ACHN (cell line): ENCODE measurements around the gene MT1M.

Experiments used
- DNase-seq: peaks from one replicate; pipeline ENCODE4 v3.0.0-alpha.2; 2015
- in situ Hi-C: cut with HindIII; loops from 2 replicates; pipeline ENCODE4 v1.10.0; 2017; ENCODE audit warnings: low sequenced_read_pairs, low pct_ligation_motif_present, low pct_unique_long_range_greater_than_20kb

Gene MT1M

DNA sequence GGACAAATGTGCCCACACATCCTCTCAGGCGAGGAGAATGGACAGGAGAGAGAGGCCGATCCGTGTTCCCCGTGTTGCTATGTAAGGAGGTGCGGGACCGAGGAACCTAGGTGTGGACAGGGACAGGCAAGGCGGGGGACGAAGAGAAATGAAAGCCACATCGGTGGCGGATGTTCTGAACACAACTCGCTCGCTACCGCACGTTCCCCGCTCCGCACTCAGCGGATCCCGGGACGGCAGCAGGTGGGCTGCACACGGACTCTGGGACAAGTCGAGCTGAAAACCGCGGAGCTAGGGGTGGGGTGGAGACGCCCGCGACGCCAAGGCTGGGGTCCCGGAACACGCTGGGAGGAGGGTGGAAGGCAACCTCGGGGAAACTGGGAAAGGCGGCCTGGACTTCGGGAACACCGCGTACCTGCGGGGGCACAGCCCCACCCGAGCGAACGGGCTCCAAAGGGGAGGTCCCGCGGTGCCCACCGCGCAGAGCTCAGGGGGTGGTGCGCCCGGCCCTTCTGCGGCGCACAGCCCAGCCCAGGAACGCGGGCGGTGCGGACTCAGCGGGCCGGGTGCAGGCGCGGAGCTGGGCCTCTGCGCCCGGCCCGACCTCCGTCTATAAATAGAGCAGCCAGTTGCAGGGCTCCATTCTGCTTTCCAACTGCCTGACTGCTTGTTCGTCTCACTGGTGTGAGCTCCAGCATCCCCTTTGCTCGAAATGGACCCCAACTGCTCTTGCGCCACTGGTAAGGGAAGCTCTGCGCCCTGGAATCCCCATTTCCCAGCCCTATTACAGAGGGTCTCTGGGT lies 7.1 kb upstream of the MT1M start, which contains the start of gene MT1E:
Gene MT1E (plus strand): TSS at position 642 of the 803 bp plus-strand sequence. CDS start 71 bp downstream, at position 713.
- in situ Hi-C loops = no loop called here
- peak; percentile 94 for DNase-seq

DNA sequence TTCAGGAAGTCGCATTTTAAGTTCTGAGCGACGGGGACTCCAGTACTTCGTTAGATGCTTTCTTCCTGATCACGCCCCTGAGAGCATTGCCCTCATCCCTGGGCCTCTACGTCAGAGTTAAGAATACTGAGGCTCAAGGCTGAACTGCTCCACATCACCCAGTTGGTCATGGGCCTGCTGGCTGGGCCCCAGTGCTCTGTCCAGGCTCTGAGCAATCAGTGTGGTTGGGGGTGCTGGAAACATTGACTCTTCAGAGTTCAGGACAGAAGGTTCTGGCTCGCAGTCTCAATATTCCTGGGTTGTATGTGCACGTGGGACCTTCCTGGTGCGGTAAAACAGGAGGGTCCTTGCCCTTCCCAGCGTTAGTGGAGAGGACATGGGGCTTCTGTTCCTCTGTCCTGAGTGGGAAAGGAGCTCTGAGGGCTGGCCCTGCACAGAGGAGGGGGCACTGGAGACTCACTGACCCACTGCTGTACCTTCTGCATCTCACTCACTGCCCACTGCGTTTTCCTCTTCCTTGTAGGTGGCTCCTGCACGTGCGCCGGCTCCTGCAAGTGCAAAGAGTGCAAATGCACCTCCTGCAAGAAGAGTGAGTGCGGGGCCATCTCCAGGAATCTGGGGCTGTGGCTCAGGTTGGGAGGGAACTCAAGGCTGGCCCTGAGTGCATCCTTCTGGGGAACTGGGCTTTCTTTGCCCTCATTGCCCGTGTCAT lies 6.4 kb upstream of the MT1M start:
- in situ Hi-C loops = no loop called here
- peak; percentile 55 for DNase-seq

DNA sequence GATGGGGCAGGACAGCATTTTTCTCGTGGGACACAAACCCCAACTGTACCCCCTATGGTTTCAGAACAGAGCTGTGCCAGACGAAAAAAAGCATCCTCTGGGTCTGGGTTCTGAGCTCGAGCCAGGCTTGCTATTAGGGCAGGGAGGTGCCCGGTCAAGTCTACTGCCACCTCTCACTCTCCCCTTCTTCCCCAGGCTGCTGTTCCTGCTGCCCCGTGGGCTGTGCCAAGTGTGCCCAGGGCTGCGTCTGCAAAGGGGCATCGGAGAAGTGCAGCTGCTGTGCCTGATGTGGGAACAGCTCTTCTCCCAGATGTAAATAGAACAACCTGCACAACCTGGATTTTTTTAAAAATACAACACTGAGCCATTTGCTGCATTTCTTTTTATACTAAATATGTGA lies 5.8 kb upstream of the MT1M start:
- no peak for DNase-seq
- in situ Hi-C loops = no loop called here

DNA sequence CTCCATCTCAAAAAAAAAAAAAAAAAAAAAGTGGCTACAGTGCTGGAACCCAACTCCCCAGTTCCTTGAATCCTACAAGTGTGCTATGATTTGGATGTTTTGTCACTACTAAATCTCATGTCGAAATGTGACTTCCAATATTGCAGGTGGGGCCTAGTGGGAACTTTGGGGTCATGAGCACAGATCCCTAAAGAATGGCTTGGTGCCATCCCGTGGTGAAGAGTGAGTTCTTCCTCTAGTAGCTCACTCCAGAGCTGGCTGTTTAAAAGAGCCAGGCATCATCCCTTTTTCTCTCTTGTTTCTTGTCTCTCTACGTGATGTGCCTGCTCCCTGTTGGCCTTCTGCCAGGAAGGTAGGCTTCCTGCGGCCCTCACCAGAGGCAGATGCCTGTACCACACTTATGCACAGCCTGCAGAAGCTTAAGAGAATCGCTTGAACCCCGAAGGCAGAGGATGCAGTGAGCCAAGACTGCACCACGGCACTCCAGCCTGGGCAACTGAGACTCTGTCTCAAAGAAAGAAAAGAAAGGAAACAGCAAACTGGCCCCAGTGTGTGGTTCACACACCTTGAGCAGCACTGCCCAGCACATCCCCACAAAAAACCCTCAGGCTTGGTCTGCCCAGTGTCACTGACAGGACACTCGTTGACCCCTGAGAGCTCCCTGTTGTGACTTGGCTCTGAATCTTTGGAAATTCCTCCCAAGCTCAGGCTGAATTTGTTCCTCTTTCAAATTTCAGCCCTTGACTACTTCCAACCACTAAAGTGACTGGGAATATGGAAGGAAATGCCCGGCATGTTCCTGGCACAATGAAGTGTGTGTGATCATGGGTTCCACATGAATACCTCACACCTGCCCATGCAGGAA lies 3.7 kb upstream of the MT1M start:
- in situ Hi-C loops = no loop called here
- no peak for DNase-seq

DNA sequence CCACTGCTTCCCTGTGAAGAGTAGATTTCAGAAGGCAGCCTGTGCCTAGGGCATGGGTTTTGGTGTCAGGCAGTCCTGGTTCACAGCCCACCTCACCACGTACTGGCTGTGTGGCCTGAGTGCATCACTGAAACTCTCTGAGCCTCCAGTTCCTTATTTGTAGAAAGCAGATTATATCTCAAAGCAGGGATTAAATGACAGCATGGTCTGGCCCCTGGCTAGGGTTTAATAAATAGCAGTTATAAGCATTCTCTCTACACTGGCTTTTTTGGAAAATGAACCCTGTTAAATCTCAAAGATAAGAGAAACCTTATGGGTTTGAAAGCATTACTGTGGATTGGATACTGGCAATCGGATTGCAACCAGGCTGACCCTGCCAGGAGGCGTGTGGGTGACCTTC lies 2.9 kb upstream of the MT1M start:
- in situ Hi-C loops = no loop called here
- no peak for DNase-seq

DNA sequence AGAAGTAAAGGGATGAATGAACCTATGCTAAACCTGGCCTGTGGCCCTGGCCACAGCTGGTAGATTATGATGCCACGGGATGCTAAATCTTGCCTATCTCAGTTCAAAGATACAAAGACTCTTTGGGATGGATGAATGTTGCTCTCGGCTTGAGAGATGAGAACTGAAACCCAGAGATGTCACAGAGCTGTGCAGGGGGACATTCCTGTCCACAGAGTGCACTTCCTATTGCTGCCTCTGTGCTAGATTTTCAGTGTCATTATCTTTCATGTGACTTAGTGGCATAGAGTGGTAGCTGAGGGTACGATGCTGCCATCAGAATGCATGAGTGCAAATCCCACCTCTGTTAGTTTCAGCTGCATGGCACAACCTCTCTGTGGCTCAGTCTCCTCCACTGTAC lies 2.3 kb upstream of the MT1M start:
- no peak for DNase-seq
- in situ Hi-C loops = no loop called here

DNA sequence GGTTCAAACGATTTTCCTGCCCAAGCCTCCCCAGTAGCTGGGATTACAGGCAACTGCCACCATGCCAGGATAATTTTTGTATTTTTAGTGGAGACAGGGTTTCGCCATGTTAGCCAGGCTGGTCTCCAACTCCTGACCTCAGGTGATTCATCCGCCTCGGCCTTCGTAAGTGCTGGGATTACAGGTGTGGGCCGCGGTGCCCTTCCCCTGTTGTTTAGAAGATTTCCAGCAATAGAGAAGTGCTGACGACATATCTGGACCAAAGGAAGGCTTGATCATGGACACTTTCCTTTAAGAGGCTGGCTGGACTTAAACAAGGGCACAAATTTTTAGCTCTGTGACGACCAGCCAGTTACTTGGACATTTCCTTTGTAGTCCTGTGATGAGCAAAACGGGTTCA lies 1.3 kb upstream of the MT1M start:
- in situ Hi-C loops = no loop called here
- DNase-seq = no peak

DNA sequence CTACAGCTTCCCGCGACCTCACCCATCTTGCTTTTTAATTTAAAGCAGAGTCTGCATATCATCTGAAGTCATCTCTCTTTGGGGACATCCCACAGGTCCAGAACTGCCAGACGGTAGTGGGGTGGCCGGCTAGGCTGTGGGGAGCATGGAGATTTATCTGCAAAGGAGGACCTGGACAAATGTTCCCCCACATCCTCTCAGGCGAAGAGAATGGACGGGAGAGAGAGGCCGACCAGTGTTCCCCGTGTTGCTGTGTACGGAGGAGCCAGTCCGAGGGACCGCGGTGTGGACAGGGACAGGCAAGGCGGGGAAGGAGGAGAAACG lies 665 bp upstream of the MT1M start:
- in situ Hi-C loops = no loop called here
- no peak for DNase-seq

DNA sequence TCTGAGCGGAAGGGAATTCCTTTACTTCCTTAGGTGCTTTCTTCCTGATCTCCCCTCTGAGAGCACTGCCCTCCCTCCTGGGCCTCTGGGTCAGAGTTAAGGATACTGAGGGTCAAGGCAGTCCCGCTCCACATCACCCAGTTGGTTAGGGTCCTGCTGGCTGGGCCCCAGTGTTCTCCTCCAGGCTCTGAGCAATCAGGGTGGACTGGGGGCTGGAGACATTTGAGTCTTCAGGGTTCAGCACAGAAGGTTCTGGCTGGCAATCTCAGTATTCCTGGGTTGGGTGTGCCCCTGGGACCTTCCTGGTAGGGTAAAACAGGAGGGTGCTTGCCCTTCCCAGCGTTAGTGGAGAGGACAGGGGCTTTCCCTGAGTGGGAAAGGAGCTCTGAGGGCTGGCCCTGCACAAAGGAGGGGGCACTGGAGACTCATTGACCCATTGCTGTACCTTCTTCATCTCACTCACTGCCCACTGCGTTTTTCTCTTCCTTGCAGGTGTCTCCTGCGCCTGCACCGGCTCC lies 448 bp downstream of the MT1M start:
- in situ Hi-C loops = no loop called here
- DNase-seq = no peak

DNA sequence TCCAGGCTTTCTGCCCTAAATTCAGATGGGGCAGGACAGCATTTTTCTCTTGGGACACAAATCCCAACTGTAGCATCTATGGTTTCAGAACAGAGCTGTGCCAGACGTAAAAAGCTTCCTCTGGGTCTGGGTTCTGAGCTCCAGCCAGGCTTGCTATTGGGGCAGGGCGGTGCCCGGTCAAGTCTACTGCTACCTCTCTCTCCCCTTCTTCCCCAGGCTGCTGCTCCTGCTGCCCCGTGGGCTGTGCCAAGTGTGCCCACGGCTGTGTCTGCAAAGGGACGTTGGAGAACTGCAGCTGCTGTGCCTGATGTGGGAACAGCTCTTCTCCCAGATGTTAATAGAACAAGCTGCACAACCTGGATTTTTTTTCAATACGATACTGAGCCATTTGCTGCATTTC lies 1.1 kb downstream of the MT1M start:
- in situ Hi-C loops = no loop called here
- DNase-seq = no peak

DNA sequence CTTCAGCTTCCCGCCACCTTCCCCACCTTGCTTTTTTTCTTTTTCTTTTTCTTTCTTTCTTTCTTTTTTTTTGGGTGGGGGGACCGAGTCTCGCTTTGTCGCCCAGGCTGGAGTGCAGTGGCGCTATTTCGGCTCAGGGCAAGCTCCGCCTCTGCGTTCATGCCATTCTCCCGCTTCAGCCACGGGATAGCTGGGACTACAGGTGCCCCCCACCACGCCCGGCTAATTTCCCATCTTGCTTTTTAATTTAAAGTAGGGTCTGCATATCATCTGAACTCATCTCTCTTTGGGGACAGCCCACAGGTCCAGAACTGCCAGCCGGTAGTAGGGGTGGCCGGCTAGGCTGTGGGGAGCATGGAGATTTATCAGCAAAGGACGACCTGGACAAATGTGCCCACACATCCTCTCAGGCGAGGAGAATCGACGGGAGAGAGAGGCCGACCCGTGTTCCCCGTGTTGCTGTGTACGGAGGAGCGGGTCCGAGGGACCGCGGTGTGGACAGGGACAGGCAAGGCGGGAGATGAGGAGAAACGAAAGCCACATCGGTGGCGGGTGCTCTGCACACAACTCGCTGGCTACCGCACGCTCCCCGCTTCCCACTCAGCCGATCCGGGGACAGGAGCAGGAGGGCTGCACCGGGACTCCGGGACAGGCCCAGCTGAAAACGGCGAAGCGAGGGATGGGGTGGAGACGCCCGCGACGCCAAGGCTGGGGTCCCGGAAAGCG lies 2.4 kb downstream of the MT1M start:
- in situ Hi-C loops = no loop called here
- no peak for DNase-seq

DNA sequence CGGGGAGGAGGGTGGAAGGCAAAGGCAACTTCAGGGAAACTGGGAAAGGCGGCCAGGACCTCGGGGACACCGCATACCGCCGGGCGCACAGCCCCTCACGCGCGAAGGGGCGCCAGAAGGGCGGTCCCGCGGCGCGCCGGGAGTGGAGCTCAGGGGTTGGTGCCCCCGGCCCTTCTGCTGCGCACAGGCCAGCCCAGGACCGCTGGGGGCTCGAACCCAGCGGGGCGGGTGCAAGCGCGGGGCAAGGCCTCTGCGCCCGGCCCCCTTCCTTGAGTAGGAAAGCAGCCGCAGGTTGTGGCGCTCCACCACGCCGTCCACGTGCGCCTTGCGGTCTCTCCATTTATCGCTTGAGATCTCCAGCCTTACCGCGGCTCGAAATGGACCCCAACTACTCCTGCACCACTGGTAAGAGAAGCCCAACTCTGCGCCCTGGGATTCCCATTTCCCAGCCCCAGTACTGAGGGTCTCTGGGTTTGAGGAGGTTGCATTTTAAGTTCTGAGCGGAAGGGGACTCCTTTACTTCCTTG lies 3.0 kb downstream of the MT1M start:
- in situ Hi-C loops = no loop called here
- no peak for DNase-seq

DNA sequence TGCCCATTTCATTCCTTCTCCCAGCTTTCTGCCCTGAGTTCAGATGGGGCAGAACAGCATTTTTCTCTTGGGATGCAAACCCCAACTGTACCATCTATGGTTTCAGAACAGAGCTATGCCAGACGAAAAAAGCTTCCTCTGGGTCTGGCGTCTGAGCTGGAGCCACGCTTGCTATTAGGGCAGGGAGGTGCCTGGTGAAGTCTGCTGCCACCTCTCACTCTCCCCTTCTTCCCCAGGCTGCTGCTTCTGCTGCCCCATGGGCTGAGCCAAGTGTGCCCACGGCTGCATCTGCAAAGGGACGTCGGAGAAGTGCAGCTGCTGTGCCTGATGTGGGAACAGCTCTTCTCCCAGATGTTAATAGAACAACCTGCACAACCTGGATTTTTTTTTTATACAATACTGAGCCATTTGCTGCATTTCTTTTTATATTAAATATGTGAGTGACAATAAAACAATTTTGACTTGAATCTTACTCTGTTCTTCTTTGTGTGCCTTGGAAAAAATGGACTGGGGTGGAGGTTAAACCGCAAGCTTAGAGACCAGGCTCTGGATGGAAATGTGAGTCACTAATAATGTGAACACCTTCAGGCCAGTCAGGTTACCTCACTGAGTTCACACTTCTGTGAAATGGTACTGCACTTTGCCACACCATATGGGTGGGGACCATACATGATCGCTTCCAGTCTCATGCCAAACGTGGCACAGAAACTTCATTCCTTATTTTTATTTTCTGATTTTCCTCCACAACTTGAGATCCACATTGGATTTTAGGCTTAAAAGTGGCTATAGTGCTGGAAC lies 4.4 kb downstream of the MT1M start:
- in situ Hi-C loops = no loop called here
- no peak for DNase-seq

DNA sequence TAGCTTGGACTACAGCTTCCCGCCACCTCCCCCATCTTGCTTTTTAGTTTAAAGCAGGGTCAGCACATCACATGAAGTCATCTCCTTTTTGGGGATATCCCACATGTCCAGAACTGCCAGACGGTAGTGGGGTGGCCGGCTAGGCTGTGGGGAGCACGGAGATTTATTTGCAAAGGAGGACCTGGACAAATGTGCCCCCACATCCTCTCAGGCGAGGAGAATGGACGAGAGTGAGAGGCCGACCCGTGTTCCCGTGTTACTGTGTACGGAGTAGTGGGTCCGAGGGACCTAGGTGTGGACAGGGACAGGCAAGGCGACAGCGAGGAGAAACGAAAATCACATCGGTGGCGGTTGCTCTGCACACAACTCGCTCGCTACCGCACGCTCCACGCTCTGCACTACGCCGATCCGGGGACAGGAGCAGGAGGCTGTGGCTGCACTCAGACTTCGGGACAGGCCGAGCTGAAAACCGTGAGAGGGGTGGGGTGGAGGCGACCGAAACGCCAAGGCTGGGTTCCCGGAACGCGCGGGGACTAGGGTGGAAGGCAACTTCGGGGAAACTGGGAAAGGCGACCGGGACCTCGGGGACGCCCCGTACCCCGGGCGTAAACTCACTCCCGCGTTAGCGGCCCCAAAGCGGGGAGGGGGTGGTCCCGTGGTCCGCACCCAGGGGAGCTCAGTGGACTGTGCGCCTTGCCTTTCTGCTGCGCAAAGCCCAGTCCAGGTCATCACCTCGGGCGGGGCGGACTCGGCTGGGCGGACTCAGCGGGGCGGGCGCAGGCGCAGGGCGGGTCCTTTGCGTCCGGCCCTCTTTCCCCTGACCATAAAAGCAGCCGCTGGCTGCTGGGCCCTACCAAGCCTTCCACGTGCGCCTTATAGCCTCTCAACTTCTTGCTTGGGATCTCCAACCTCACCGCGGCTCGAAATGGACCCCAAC lies 5.6 kb downstream of the MT1M start, which contains the start of gene MT1A:
Gene MT1A (plus strand): TSS at position 853 of the 937 bp plus-strand sequence. CDS start 73 bp downstream, at position 926.
- in situ Hi-C loops = no loop called here
- DNase-seq = peak; percentile 43

DNA sequence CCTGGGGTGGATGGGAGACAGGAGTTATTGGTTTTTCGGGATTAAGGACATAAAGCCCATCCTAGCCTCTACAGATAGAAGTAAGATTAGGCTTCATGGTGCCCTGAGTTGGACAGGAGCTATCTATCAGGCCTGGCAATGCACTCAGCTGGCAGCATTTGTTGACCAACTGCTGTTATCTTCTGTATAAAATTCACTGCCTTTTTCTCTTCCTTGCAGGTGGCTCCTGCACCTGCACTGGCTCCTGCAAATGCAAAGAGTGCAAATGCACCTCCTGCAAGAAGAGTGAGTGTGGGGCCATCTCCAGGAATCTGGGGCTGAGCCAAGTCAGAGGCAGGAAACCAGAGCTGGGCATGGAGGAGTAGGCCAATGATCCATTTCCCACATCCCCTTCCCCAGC lies 6.6 kb downstream of the MT1M start:
- in situ Hi-C loops = no loop called here
- no peak for DNase-seq

DNA sequence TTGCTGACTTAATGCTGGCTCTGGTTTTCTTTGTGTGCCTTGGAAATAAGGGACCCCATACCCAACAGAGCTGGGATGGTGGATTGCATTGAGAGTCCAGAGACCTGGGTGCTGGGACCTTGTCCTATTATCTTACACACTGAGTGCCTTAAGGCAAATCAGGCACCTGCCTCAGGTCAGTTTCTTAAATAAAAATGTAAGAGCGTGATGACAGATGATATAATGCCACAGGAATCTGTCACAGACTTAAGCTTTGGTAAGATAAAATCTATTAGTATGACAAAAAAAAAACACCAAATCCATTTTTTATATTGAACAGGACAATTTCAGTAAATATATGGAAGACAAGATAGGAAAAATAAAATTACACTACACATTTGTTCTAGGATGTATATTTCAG lies 7.6 kb downstream of the MT1M start:
- DNase-seq = no peak
- in situ Hi-C loops = no loop called here
